Ishikawa (cell line): ENCODE measurements around the gene DHRS3.

Experiments used
- CEBPB ChIP-seq: IDR thresholded peaks from 2 replicates; pipeline ENCODE4 v1.6.1; 2012
- EP300 ChIP-seq: IDR thresholded peaks from 2 replicates; pipeline ENCODE4 v1.6.1; 2012; ENCODE audit warnings: borderline replicate concordance
- FOXM1 ChIP-seq: IDR thresholded peaks from 2 replicates; pipeline ENCODE4 v1.6.1; 2012; ENCODE audit warnings: low read depth, borderline replicate concordance
- MAX ChIP-seq: IDR thresholded peaks from 2 replicates; pipeline ENCODE4 v1.6.1; 2012
- TAF1 ChIP-seq: IDR thresholded peaks from 2 replicates; pipeline ENCODE4 v1.6.1; 2012; ENCODE audit warnings: low read depth, mild to moderate bottlenecking
- TCF12 ChIP-seq: IDR thresholded peaks from 2 replicates; pipeline ENCODE4 v1.6.1; 2012; ENCODE audit warnings: low read depth
- TEAD4 ChIP-seq: IDR thresholded peaks from 2 replicates; pipeline ENCODE4 v1.6.1; 2012
- YY1 ChIP-seq: IDR thresholded peaks from 2 replicates; pipeline ENCODE4 v1.6.1; 2012; ENCODE audit warnings: low read depth
- TF ChIP-seq, protein P1 (sequence below): IDR thresholded peaks from 2 replicates; pipeline ENCODE4 v1.6.1; 2012; ENCODE audit warnings: low read depth, mild to moderate bottlenecking
- TF ChIP-seq, protein P2 (sequence below): IDR thresholded peaks from 2 replicates; pipeline ENCODE4 v1.6.1; 2012

- no peak for TF ChIP-seq YY1
- no peak for TF ChIP-seq MAX
- TF ChIP-seq TEAD4, result no peak
- TF ChIP-seq FOXM1, result no peak
- no peak for TF ChIP-seq EP300
- no peak for TF ChIP-seq TAF1
- TF ChIP-seq, protein P1, sequence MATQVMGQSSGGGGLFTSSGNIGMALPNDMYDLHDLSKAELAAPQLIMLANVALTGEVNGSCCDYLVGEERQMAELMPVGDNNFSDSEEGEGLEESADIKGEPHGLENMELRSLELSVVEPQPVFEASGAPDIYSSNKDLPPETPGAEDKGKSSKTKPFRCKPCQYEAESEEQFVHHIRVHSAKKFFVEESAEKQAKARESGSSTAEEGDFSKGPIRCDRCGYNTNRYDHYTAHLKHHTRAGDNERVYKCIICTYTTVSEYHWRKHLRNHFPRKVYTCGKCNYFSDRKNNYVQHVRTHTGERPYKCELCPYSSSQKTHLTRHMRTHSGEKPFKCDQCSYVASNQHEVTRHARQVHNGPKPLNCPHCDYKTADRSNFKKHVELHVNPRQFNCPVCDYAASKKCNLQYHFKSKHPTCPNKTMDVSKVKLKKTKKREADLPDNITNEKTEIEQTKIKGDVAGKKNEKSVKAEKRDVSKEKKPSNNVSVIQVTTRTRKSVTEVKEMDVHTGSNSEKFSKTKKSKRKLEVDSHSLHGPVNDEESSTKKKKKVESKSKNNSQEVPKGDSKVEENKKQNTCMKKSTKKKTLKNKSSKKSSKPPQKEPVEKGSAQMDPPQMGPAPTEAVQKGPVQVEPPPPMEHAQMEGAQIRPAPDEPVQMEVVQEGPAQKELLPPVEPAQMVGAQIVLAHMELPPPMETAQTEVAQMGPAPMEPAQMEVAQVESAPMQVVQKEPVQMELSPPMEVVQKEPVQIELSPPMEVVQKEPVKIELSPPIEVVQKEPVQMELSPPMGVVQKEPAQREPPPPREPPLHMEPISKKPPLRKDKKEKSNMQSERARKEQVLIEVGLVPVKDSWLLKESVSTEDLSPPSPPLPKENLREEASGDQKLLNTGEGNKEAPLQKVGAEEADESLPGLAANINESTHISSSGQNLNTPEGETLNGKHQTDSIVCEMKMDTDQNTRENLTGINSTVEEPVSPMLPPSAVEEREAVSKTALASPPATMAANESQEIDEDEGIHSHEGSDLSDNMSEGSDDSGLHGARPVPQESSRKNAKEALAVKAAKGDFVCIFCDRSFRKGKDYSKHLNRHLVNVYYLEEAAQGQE, result no peak
- TF ChIP-seq TCF12, result no peak
- TF ChIP-seq, protein P2, sequence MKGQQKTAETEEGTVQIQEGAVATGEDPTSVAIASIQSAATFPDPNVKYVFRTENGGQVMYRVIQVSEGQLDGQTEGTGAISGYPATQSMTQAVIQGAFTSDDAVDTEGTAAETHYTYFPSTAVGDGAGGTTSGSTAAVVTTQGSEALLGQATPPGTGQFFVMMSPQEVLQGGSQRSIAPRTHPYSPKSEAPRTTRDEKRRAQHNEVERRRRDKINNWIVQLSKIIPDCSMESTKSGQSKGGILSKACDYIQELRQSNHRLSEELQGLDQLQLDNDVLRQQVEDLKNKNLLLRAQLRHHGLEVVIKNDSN, result no peak
- TF ChIP-seq CEBPB, result no peak
These were observed 90.4 kb downstream of the DHRS3 start for GRCh38 chr1:12527564-12527963.
